ENCODE data around the gene OR2D3.
"Not testable (repeated sequence)": the region's sequence is repeated elsewhere in the genome, so short reads cannot be mapped to it uniquely, and the experiment has no call there.

DNA sequence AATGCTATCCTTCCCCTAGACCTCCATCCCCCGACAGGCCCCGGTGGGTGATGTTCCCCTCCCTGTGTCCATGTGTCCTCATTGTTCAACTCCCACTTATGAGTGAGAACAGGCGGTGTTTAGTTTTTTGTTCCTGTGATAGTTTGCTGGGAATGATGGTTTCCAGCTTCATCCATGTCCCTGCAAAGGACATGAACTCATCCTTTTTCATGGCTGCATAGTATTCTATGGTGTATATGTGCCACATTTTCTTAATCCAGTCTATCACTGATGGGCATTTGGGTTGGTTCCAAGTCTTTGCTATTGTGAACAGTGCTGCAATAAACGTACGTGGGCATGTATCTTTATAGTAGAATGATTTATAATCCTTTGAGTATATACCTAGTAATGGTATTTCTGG lies 33.1 kb upstream of the OR2D3 start:
- TF ChIP-seq POLR2AphosphoS5 (IDR thresholded peaks at IDR 0.05; ENCODE audit: borderline replicate concordance, low read depth, low read length); EZH2 (IDR thresholded peaks at IDR 0.05): not testable (repeated sequence)
